Cortex of kidney (tissue), 1 donor: ENCODE data around the gene IL17RA.

Experiments
- DNase-seq: peaks from one replicate; lab custom pipeline; 2025; lab: John Stamatoyannopoulos, UW

Gene IL17RA

DNA sequence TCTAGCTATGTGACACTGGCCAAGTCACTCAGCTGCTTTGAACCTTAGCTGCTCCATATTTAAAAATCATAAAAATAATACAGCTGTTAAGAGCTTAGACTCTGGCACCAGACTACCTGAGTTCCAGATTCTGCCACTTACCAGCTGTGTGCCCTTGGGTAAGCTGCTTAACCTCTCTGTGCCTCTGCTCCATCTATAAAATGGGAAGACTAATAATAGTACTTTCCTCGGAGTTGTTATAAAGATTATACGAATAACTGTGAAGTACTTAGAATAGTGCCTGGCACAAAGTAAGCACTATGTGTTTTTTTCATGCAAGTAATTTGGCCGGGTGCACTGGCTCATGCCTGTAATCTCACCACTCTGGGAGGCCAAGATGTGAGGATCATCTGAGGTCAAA lies 72.9 kb downstream of the IL17RA start:
- no peak for DNase-seq

DNA sequence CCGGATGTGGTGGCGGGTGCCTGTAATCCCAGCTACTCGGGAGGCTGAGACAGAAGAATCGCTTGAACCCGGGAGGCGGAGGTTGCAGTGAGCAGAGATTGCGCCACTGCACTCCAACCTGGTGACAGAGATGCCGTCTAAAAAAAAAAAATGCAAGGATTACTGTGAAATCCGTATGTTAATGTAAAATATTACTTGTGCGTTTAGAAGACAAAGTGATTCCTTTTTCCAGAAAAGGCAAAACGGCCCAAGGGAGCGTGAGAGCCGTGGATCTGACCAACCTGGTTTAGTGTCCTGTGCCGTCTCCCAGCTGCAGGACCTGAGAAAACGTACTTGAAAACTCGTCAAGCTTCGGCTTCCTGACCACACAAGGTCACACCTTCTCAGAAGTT lies 73.4 kb downstream of the IL17RA start:
- DNase-seq: no peak

DNA sequence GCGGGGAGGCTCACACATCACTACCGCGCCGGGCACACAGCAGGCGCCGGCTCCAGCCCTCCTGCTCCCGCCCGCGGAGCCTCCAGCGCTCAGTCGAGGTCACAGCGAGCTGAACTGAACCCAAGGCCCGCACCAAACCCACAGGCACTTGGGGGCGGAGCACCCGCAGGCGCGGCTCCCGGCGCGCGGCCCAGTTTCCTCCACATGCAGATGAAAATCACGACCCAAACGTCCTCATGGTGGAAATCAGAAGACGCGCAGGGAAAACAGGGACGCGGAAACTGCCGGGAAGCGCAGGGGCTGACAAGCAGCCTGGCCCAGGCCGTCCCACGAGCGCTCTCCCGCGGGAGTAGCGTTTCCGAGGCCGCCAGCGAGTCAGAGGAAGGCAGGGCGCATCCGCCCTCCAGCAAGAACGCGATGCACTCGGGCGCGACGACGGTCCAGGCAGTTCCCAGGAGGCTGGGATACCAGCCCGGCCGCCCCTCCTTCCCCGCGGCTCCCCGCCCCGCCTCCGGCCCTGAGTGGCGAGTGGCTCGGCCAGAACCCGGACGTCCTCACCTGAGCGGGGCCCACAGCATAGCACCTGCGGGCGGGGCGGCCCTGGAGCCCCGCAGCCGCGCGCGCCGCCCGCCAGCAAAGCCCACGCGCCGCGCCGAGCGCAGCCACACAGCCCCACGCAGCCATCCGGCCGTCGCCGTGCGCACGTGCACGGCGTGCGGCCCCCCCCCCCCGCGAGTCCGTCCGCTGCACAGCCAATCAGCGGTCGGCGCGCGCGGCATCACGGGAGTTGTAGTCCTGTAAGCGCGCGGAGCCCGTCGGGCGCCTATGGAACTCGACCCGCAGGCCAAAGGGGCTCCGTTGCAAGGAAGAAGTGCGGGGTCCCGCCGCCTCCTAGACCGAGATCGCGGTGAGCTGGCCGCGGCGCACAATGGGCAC lies 74.0 kb downstream of the IL17RA start, which contains the start of gene HDHD5:
HDHD5 (minus strand) TSS at position 710 of the 936 bp plus-strand sequence; CDS start at position 684, 26 bp downstream.
- DNase-seq: peak; percentile 46

DNA sequence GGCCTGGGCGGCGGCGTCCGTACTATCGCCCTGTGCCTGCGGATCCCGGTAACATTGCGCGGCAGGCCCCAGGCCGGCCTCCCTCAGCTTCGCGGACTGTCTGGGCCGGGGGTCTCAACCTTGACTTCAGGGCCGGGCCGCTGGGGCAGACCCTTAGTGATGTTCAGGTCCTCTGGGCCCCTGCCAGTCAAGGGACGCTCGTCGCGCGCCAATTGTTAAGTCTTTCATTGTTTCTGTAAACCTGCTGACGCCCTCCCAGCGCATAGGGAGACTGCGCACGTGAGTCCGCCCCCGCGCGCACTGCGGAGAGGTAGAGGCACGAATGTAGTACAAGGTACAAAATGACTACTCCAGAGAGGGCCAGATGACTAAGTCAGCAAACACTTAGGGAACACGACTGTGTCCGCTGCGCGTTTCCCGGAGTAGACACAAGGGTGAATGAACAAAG lies 74.7 kb downstream of the IL17RA start:
- no peak for DNase-seq

DNA sequence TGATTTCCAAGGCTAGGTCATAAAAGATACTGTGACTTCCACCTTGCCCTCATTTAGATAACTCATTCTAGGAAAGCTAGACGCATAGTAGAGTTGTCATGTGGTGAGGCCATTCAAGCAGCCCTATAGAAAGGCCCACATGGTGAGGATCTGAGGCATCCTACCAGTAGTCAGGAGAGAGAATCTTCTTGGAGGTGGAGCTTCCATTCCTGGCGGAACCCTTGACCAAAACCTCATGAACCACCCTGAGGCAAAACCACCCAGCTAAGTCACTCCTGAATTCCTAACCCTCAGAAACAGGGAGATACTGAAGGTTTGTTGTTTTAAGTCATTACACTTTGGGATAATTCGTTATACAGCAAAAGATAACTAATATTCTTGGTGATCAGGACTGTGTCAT lies 77.2 kb downstream of the IL17RA start:
- DNase-seq: no peak

DNA sequence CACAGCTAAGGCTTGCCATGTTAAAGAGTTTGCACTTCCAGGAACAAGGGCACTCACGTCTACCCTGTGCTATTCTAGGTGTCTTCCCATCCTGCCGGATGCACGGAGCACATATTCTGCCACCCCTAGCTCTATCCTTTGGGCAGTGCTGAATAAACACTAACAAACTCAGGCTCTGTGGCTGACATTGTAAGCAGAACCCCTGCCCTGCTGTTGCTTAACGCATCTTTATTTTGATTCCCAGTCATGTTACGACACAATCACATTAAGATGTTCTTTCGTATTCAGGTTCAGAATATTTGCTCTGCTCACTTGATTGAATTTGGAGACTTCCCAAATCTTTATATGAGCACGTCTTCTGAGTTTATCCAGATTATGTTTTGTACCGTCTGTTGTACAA lies 77.9 kb downstream of the IL17RA start:
- no peak for DNase-seq

DNA sequence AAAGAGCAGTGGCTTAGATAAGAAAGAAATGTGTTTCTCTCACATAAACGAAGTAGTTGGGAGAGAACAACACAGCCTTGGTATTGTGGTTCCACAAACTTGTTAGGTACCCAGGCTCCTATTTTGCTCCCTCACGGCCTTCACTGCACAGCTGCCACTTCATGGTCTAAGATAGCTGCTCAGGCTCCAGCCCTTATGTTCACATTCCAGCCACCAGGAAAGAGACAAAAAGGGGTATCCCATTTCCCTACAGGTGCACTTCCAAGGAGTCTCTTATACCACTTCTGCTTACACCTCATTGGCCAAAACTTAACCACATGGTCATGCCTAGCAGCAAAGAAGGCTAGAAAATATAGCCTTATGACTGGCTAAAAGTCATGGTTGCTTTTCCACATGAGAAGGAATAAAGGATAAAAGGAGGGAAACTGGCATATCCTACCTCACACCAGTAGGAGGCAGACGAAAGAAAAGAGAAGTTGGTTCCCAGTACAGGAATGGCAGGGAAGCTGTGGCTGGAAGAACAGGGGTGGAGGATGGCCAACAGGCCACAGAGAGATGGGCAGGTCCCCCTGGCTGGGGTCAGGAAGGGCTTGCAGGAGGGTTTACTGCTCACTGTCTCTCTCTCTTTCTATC lies 79.7 kb downstream of the IL17RA start:
- no peak for DNase-seq
